RPMI7951 (cell line): Measurements from ENCODE around the gene TXLNB. TPM values are rescaled to one million over a fixed set of nuclear protein-coding genes. Genes with fewer than 3 reads are reported as not detected.

ENCODE experiments used
- DNase-seq: peaks from one replicate; pipeline ENCODE4 v3.0.0-alpha.2; 2012; ENCODE audit warnings: low read depth
- total RNA-seq: library from RNA; depleted of rRNA; stranded (reverse); fragments of >200 nt; shearing (Covaris generic); gene quantifications from 2 replicates; pipeline ENCODE4 v1.2.3, GENCODE V29; 2014; rRNA removed

TXLNB gene
- total RNA-seq, result 0.98 and 1.1 TPM in 2 replicates

GRCh38 chr6:139291813-139292619, at the start of gene TXLNB:
TSS of gene TXLNB (minus strand) at chr6:139291998. CDS start at chr6:139288899, 3,099 bp downstream.
- peak; percentile 87 for DNase-seq

- no peak for DNase-seq
Measured at GRCh38 chr6:139341060-139341459, 49.3 kb upstream of the TXLNB start.

GRCh38 chr6:139338795-139339194, 47.0 kb upstream of the TXLNB start:
- DNase-seq, result no peak

- DNase-seq, result no peak
Measured at GRCh38 chr6:139337830-139338229, 46.0 kb upstream of the TXLNB start.

- DNase-seq, result no peak
Measured at GRCh38 chr6:139337001-139337400, 45.2 kb upstream of the TXLNB start.

GRCh38 chr6:139336488-139336887, 44.7 kb upstream of the TXLNB start:
- peak; percentile 69 for DNase-seq

- no peak for DNase-seq
Measured at GRCh38 chr6:139335447-139336210, 43.8 kb upstream of the TXLNB start.

- DNase-seq, result peak; percentile 78
Measured at GRCh38 chr6:139334806-139335446, 43.1 kb upstream of the TXLNB start.

- no peak for DNase-seq
Measured at GRCh38 chr6:139330826-139331500, 39.2 kb upstream of the TXLNB start.

GRCh38 chr6:139330306-139330705, 38.5 kb upstream of the TXLNB start:
- no peak for DNase-seq

GRCh38 chr6:139329224-139329623, 37.4 kb upstream of the TXLNB start:
- DNase-seq, result no peak

GRCh38 chr6:139327038-139327437, 35.2 kb upstream of the TXLNB start:
- DNase-seq, result no peak

- DNase-seq, result no peak
Measured at GRCh38 chr6:139325686-139326085, 33.9 kb upstream of the TXLNB start.

GRCh38 chr6:139325125-139325524, 33.3 kb upstream of the TXLNB start:
- DNase-seq, result no peak

GRCh38 chr6:139324301-139324555, 32.4 kb upstream of the TXLNB start:
- DNase-seq, result no peak

- peak; percentile 94 for DNase-seq
Measured at GRCh38 chr6:139323511-139324300, 31.9 kb upstream of the TXLNB start.

- DNase-seq, result no peak
Measured at GRCh38 chr6:139320081-139320480, 28.3 kb upstream of the TXLNB start.

- no peak for DNase-seq
Measured at GRCh38 chr6:139316622-139317317, 25.0 kb upstream of the TXLNB start.

- no peak for DNase-seq
Measured at GRCh38 chr6:139313784-139314545, 22.2 kb upstream of the TXLNB start.

- DNase-seq, result no peak
Measured at GRCh38 chr6:139313229-139313628, 21.4 kb upstream of the TXLNB start.
